Right atrium auricular region (tissue), 2 donors: ENCODE measurements around the gene SMG5. TPM values are rescaled to one million over a fixed set of nuclear protein-coding genes. Genes with fewer than 3 reads are reported as not detected.

ENCODE experiments used
- DNase-seq: peaks from one replicate; pipeline ENCODE4 v3.0.0-alpha.2; 2019; ENCODE audit warnings: low spot score
- H3K27ac ChIP-seq, 2 donors: fragments of 200-600 bp; sonication (generic); 1 replicate in 1 of 2; 2 replicates in 1 of 2; pipeline ENCODE4 v1.5.1; 2016 to 2019
- H3K27me3 ChIP-seq, 2 donors: fragments of 200-600 bp; sonication (generic); one replicate each; pipeline versions ENCODE4 v1.5.1 to v1.6.0; 2017 to 2019
- H3K36me3 ChIP-seq: fragments of 200-600 bp; sonication (generic); one replicate; pipeline ENCODE4 v1.5.1; 2016
- H3K4me1 ChIP-seq, 2 donors: fragments of 200-600 bp; sonication (generic); one replicate each; pipeline versions ENCODE4 v1.5.1 to v1.6.0; 2017 to 2019
- H3K4me3 ChIP-seq, 2 donors: fragments of 200-600 bp; sonication (generic); 1 replicate in 1 of 2; 2 replicates in 1 of 2; pipeline ENCODE4 v1.5.1; 2017 to 2019; ENCODE audit warnings: mild to moderate bottlenecking in 1 of 2, moderate library complexity in 1 of 2
- H3K9me3 ChIP-seq, 2 donors: fragments of 200-600 bp; sonication (generic); one replicate each; pipeline ENCODE4 v1.5.1; 2019
- total RNA-seq, 2 donors: library from RNA; depleted of rRNA; stranded (reverse); fragments of >200 nt; gene quantifications; one replicate each; pipeline ENCODE4 v1.1.0, GENCODE V29; 2016
- TF ChIP-seq, protein P1 (sequence below), 2 donors: fragments of 200-600 bp; sonication (generic); IDR thresholded peaks; one replicate each; pipeline ENCODE4 v1.5.1; 2019; ENCODE audit warnings: antibody characterized with exemption in 2 of 2

The SMG5 gene
- total RNA-seq, 2 donors from 2014 or later: 55.4 to 72.8 TPM

DNA sequence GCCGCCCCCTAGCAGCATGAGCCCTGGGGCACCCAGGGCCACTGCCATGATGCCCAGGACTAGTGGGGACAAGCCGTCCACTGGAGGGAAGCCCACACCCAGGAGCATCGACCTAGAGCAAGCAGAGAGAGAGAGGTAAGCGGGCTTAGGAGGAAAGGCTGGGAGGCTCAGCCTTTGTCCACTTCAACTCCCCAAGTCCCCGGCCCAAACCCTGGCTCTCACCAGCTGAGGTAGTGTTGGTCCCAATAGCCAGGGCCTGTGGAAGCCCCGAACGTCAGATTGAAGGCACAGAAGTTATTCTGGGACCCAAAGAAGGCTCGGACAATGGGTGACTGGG lies 10.4 kb upstream of the SMG5 start:
- peaks cover 0 to 19% of the 10 kb centered on the region in 2 donors for H3K4me1 ChIP-seq
- TF ChIP-seq, protein P1, sequence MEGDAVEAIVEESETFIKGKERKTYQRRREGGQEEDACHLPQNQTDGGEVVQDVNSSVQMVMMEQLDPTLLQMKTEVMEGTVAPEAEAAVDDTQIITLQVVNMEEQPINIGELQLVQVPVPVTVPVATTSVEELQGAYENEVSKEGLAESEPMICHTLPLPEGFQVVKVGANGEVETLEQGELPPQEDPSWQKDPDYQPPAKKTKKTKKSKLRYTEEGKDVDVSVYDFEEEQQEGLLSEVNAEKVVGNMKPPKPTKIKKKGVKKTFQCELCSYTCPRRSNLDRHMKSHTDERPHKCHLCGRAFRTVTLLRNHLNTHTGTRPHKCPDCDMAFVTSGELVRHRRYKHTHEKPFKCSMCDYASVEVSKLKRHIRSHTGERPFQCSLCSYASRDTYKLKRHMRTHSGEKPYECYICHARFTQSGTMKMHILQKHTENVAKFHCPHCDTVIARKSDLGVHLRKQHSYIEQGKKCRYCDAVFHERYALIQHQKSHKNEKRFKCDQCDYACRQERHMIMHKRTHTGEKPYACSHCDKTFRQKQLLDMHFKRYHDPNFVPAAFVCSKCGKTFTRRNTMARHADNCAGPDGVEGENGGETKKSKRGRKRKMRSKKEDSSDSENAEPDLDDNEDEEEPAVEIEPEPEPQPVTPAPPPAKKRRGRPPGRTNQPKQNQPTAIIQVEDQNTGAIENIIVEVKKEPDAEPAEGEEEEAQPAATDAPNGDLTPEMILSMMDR (IDR thresholded peaks at IDR 0.05): no peak
- DNase-seq: no peak
- no peaks in the 10 kb centered on the region for H3K27me3 ChIP-seq
- H3K9me3 ChIP-seq: no peaks in the 10 kb centered on the region
- H3K27ac ChIP-seq: no peak overlapping the region
- no peak overlapping the region for H3K4me3 ChIP-seq
- no peaks in the 10 kb centered on the region for H3K36me3 ChIP-seq

DNA sequence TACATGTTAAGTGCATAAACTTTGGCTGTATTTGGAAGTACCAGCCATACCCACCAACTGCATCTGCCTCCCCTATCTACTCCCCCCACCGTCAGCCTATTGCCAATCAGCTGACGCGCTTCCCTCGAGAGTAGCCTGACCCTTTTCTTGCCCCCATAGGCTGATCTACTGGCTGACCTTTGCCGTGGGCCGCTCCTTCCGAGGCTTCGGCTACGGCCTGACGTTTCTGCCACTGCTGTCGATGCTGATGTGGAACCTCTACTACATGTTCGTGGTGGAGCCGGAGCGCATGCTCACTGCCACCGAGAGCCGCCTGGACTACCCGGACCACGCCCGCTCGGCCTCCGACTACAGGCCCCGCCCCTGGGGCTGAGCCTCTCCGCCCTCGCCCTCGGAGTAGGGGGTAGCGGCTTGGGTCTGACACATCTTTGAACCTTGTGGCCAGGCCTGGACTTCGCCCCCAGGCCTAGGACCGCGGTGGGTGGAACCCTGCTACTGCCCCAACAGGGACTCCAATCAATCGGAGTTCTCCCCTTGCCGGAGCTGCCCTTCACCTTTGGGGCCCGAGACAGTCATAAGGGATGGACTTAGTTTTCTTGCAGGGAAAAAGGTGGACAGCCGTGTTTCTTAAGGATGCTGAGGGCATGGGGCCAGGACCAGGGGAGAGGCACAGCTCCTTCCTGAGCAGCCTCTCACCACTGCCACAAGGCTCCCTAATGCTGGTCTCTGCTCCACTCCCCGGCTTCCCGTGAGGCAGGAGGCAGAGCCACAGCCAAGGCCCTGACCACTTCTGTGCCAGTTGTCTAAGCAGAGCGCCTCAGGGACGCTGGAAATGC lies 8.8 kb upstream of the SMG5 start:
- DNase-seq: peak; percentile 95
- TF ChIP-seq, protein P1 (IDR thresholded peaks at IDR 0.05): no peak

DNA sequence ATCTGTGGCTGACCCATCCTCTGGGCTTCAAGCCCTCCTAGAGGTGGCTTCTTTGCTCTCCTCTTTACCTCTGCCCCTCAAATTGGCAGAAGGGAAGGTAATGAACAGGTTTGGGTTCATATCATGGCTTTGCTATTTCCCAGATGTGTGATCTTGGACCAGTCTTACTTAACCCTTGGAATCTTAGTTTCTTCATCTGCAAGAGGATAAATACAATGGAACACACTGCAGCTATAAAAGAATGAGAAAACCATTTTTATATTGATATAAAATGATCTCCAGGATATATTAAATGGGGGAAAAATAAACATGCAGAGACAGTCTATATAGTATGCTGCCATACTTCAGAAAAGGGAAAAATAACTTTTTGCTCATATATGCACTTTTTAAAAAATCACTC lies 7.2 kb upstream of the SMG5 start:
- TF ChIP-seq, protein P1 (IDR thresholded peaks at IDR 0.05): no peak
- no peak overlapping the region for H3K27ac ChIP-seq
- H3K9me3 ChIP-seq: no peaks in the 10 kb centered on the region
- no peaks in the 10 kb centered on the region for H3K36me3 ChIP-seq
- H3K27me3 ChIP-seq: no peaks in the 10 kb centered on the region
- H3K4me1 ChIP-seq: peaks cover 0 to 14% of the 10 kb centered on the region in 2 donors
- H3K4me3 ChIP-seq: no peak overlapping the region
- no peak for DNase-seq

More for the DNA sequence above, 8.8 kb upstream of the SMG5 start:
- H3K27ac ChIP-seq: peak overlapping the region; percentile 80 to 83
- H3K27me3 ChIP-seq: no peaks in the 10 kb centered on the region
- peaks cover 0 to 19% of the 10 kb centered on the region in 2 donors for H3K4me1 ChIP-seq
- no peaks in the 10 kb centered on the region for H3K9me3 ChIP-seq
- no peaks in the 10 kb centered on the region for H3K36me3 ChIP-seq
- peak overlapping the region; percentile 35 to 46 for H3K4me3 ChIP-seq

DNA sequence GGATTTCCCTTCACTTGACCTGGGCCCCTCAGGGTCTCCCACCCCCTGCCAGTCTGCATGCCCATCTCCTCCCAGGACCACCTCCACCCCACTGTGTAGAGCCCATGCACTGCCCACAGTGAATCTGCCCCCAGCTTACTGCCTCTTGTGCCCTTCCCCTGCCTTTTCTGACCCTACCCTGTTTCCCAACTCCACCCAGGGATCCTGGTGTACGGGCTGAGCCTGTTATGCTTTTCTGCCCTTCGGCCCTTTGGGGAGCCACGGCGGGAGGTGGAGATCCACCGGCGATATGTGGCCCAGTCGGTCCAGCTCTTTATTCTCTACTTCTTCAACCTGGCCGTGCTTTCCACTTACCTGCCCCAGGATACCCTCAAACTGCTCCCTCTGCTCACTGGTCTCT lies 3.4 kb upstream of the SMG5 start:
- TF ChIP-seq, protein P1 (IDR thresholded peaks at IDR 0.05): no peak
- no peaks in the 10 kb centered on the region for H3K27me3 ChIP-seq
- no peaks in the 10 kb centered on the region for H3K9me3 ChIP-seq
- no peak for DNase-seq
- no peak overlapping the region for H3K27ac ChIP-seq
- no peak overlapping the region for H3K4me3 ChIP-seq
- no peaks in the 10 kb centered on the region for H3K36me3 ChIP-seq
- peaks cover 0 to 23% of the 10 kb centered on the region in 2 donors for H3K4me1 ChIP-seq

DNA sequence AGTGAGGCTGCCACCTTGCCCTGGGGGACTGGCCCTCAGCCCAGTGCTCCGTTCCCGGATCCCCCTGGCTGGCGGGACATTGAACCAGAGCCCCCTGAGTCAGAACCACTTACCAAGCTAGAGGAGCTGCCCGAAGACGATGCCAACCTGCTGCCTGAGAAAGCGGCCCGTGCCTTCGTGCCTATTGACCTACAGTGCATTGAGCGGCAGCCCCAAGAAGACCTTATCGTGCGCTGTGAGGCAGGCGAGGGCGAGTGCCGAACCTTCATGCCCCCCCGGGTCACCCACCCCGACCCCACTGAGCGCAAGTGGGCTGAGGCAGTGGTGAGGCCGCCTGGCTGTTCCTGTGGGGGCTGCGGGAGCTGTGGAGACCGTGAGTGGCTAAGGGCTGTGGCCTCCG lies 2.8 kb upstream of the SMG5 start:
- Histone ChIP-seq H3K4me3 (no peak overlapping the region), H3K9me3 (no peaks in the 10 kb centered on the region), H3K27me3 (no peaks in the 10 kb centered on the region), H3K27ac (no peak overlapping the region), H3K4me1 (peaks cover 0 to 29% of the 10 kb centered on the region in 2 donors), H3K36me3 (no peaks in the 10 kb centered on the region)
- TF ChIP-seq, protein P1 (IDR thresholded peaks at IDR 0.05): no peak
- no peak for DNase-seq

DNA sequence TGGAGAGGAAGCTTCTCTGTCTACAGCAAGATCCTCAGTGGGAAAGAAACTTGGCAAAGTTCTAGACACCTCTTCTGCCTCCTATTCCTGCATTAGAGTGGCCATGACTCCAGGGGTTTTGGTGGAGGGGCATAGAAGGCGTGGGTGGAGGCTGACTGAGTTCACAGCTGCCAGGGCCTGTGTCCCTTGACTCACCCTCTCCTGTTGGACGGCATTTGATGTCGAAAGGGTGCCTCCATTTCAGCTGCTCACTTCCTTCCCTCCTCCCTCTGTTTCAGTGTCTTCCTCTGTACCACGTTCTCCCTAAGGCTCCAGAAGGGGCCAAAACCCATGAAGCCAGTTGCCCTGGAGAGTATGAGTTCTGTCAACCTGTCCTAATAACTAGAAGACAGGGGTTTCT lies 2.1 kb upstream of the SMG5 start:
- Histone ChIP-seq H3K36me3 (no peaks in the 10 kb centered on the region), H3K4me3 (no peak overlapping the region)
- TF ChIP-seq, protein P1 (IDR thresholded peaks at IDR 0.05): no peak

More for the DNA sequence above, 2.1 kb upstream of the SMG5 start:
- no peak for DNase-seq
- Histone ChIP-seq H3K27ac (no peak overlapping the region), H3K9me3 (no peaks in the 10 kb centered on the region), H3K4me1 (peaks cover 0 to 36% of the 10 kb centered on the region in 2 donors), H3K27me3 (no peaks in the 10 kb centered on the region)
